Caco-2 (cell line): ENCODE data around the gene ELF1. TPM values are rescaled to one million over a fixed set of nuclear protein-coding genes. Genes with fewer than 3 reads are reported as not detected.
A peak's percentile ranks its signal among the peaks of the same experiment; 100 is the strongest.

Experiments
- BruUV-seq: library from RNA; stranded (reverse); fragments of 400-500 nt; replicated peaks from 2 replicates; lab custom pipeline; 2021; lab: Mats Ljungman, UMichigan
- CTCF ChIA-PET: fragments of 300-600 bp; sonication (Branson Sonifier 250); formaldehyde crosslinking; loops from one replicate; lab custom pipeline; 2022; ENCODE audit warnings: antibody characterized with exemption; lab: Charles Lee
- POLR2A ChIA-PET: fragments of 300-600 bp; sonication (Branson Sonifier 250); formaldehyde crosslinking; loops from one replicate; lab custom pipeline; 2022; ENCODE audit warnings: antibody characterized with exemption; lab: Charles Lee
- DNase-seq, 2 experiments: peaks; one replicate each; pipeline versions ENCODE4 v3.0.0 to v3.0.0-alpha.2; 2020 to 2022
- H3K27me3 ChIP-seq: replicated peaks from 2 replicates; pipeline ENCODE4 v1.6.0; 2011; ENCODE audit warnings: low read length; ENCODE audit not compliant: control insufficient read depth, insufficient read depth
- H3K36me3 ChIP-seq: 2 replicates; pipeline ENCODE4 v1.5.1; 2011; ENCODE audit warnings: low read length; ENCODE audit not compliant: control insufficient read depth, insufficient read depth
- H3K4me1 ChIP-seq: fragments of 250-450 bp; sonication (Bioruptor Pico); 2 replicates; pipeline ENCODE4 v1.5.1; 2020; ENCODE audit warnings: mild to moderate bottlenecking
- H3K4me3 ChIP-seq: 2 replicates; pipeline ENCODE4 v1.5.1; 2011; ENCODE audit warnings: low read depth, mild to moderate bottlenecking, control low read depth, low read length
- H3K9me3 ChIP-seq: fragments of 250-450 bp; sonication (Bioruptor Pico); 2 replicates; pipeline ENCODE4 v1.5.1; 2020; ENCODE audit warnings: mild to moderate bottlenecking, moderate library complexity
- H3K27ac Mint-ChIP-seq: one replicate; pipeline ENCODE4 v1.8.0; 2022; ENCODE audit warnings: mixed read lengths; ENCODE audit not compliant: unreplicated experiment
- H3K27me3 Mint-ChIP-seq: one replicate; pipeline ENCODE4 v1.8.0; 2022; ENCODE audit warnings: mixed read lengths; ENCODE audit not compliant: insufficient read depth, unreplicated experiment
- H3K36me3 Mint-ChIP-seq: one replicate; pipeline ENCODE4 v1.8.0; 2022; ENCODE audit warnings: mild to moderate bottlenecking, mixed read lengths; ENCODE audit not compliant: insufficient read depth, unreplicated experiment
- H3K4me1 Mint-ChIP-seq: one replicate; pipeline ENCODE4 v1.8.0; 2022; ENCODE audit warnings: low read depth, mixed read lengths; ENCODE audit not compliant: unreplicated experiment
- H3K4me3 Mint-ChIP-seq: one replicate; pipeline ENCODE4 v1.8.0; 2022; ENCODE audit warnings: mild to moderate bottlenecking, moderate library complexity, mixed read lengths; ENCODE audit not compliant: unreplicated experiment
- H3K9me3 Mint-ChIP-seq: one replicate; pipeline ENCODE4 v1.8.0; 2022; ENCODE audit warnings: mixed read lengths; ENCODE audit not compliant: unreplicated experiment
- intact Hi-C: fragments of 100-400 bp; cut with micrococcal nuclease; formaldehyde crosslinking; loops from one replicate; pipeline ENCODE4 v1.10.0; 2022; ENCODE audit not compliant: unreplicated experiment
- total RNA-seq: library from RNA; stranded (reverse); gene quantifications from 2 replicates; pipeline ENCODE4 v1.2.3, GENCODE V29; 2022
- TF ChIP-seq, protein P1 (sequence below), 2 experiments: fragments of 200-600 bp in 1 of 2; IDR thresholded peaks; 1 replicate in 1 of 2; 2 replicates in 1 of 2; pipeline versions ENCODE4 v1.5.1 to v1.8.0; 2011 to 2022; ENCODE audit warnings: antibody characterized with exemption in 1 of 2, control low read depth in 1 of 2, inconsistent platforms in 1 of 2, low read depth in 1 of 2, low read length in 1 of 2, mild to moderate bottlenecking in 1 of 2, moderate library complexity in 1 of 2; ENCODE audit not compliant: insufficient read depth in 1 of 2, severe bottlenecking in 1 of 2, unreplicated experiment in 1 of 2

ELF1 gene
- total RNA-seq, 1 experiment from 2014 or later, result 116 TPM

DNA sequence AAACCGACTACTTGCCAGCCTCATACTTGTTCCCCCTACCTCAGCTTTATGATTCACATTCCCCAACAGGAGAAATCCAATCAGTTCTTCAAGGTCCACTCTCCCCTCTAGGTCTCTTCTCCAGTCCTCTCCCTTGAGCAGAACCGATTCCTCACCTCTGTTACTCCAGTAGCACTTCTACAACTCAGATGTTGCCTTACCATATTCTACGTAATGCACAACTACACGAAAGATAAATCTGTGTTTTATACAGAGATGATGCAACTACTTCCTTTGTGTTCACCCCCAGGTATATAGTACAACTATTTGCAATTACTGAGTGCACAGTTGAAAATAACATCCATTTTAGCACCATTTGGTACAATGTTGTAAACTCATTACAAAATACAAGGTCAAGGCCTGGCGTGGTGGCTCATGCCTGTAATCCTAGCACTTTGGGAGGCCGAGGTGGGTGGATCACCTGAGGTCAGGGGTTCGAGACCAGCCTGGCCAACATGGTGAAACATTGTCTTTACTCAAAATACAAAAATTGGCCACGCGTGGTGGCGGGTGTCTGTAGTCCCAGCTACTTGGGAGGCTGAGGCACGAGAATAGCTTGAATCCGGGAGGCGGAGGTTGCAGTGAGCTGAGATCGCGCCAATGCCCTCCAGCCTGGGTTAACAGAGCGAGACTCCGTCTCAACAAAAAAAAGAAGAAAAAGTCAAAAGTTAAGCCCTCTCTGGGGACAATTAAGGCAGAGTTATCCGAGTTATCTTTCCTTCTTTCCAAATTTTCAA, 39.4 kb upstream of the ELF1 start:
- ChIA-PET POLR2A (interaction anchor here (0.5 kb wide), 1 partner anchor 107 kb away, joined by 3 read pairs; no protein-coding TSS in a partner anchor), CTCF (no interaction called here)
- no TSS peak for BruUV-seq
- Mint-ChIP-seq H3K36me3 (peaks cover 72% of the 10 kb centered on the region), H3K27ac (peak overlapping the region; percentile 99), H3K4me3 (peak overlapping the region; percentile 95), H3K4me1 (peaks cover 47% of the 10 kb centered on the region), H3K9me3 (no peaks in the 10 kb centered on the region), H3K27me3 (no peaks in the 10 kb centered on the region)
- Histone ChIP-seq H3K36me3 (peaks cover 2% of the 10 kb centered on the region; the same call in 1 of the 2 replicates), H3K4me3 (peak overlapping the region; percentile 76), H3K4me1 (peaks cover 54% of the 10 kb centered on the region), H3K27me3 (no peaks in the 10 kb centered on the region), H3K9me3 (no peaks in the 10 kb centered on the region)
- TF ChIP-seq, protein P1, sequence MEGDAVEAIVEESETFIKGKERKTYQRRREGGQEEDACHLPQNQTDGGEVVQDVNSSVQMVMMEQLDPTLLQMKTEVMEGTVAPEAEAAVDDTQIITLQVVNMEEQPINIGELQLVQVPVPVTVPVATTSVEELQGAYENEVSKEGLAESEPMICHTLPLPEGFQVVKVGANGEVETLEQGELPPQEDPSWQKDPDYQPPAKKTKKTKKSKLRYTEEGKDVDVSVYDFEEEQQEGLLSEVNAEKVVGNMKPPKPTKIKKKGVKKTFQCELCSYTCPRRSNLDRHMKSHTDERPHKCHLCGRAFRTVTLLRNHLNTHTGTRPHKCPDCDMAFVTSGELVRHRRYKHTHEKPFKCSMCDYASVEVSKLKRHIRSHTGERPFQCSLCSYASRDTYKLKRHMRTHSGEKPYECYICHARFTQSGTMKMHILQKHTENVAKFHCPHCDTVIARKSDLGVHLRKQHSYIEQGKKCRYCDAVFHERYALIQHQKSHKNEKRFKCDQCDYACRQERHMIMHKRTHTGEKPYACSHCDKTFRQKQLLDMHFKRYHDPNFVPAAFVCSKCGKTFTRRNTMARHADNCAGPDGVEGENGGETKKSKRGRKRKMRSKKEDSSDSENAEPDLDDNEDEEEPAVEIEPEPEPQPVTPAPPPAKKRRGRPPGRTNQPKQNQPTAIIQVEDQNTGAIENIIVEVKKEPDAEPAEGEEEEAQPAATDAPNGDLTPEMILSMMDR (IDR thresholded peaks at IDR 0.05; ENCODE audit: insufficient read depth in 1 of 2, low read depth in 1 of 2, low read length in 1 of 2, severe bottlenecking in 1 of 2, unreplicated experiment in 1 of 2), result no peak
- no peak for DNase-seq
- intact Hi-C loops, result no loop called here

DNA sequence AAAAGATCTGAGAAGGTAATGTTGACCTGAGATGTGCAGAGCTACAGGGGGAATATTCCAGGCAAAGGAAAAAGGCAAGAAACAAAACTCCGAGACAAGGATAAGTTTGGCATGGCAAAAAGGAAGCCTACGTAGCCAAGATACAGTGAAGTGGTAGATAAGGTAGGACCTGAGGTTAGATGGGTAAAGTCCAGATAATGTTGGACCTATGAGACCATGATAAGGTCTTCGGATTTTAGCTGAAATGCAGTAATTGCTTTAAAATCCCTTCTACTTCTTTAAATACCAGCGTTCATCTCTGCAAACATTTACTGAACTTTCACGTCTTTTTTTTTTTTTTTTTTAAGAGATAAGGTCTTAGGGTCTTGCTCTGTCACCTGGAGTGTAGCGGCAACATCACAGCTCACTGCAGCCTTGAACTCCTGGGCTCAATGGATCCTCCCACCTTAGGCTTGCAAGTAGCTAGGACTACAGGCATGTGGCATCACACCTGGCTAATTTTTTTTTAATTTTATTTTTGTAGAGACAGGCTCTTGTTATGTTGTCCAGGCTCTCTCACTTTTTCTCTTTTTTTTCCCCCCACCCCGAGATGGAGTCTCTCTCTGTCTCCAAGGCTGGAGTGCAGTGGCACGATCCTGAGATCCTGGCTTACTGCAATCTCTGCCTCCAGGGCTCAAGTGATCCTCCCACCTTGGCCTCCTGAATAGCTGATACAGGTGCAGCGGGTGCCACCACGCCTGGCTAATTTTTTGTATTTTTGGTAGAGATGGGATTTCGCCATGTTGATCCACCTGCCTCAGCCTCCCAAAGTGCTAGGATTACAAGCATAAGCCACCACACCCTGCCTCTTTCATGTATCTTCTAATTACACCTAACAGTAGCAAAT, 38.0 kb upstream of the ELF1 start:
- peaks cover 43% of the 10 kb centered on the region for H3K4me1 ChIP-seq
- POLR2A ChIA-PET, result interaction anchor here (0.6 kb wide), 1 partner anchor 12 kb away, joined by 16 read pairs; no protein-coding TSS in a partner anchor
- no TSS peak for BruUV-seq
- Mint-ChIP-seq H3K27ac (peak overlapping the region; percentile 73), H3K9me3 (no peaks in the 10 kb centered on the region), H3K36me3 (peaks cover 73% of the 10 kb centered on the region), H3K4me3 (peak overlapping the region; percentile 34), H3K4me1 (peaks cover 41% of the 10 kb centered on the region), H3K27me3 (no peaks in the 10 kb centered on the region)
- no peak overlapping the region for H3K4me3 ChIP-seq
- CTCF ChIA-PET, result interaction anchor here (0.6 kb wide), 1 partner anchor 38 kb away, joined by 4 read pairs; no protein-coding TSS in a partner anchor
- TF ChIP-seq, protein P1 (IDR thresholded peaks at IDR 0.05; ENCODE audit: insufficient read depth in 1 of 2, low read depth in 1 of 2, low read length in 1 of 2, severe bottlenecking in 1 of 2, unreplicated experiment in 1 of 2), result no peak
- no peaks in the 10 kb centered on the region for H3K27me3 ChIP-seq
- H3K36me3 ChIP-seq, result peaks cover 2% of the 10 kb centered on the region; the same call in 1 of the 2 replicates
- H3K9me3 ChIP-seq, result no peaks in the 10 kb centered on the region
- intact Hi-C loops, result no loop called here
- peak in 1 of 2 experiments; percentile 61 for DNase-seq

DNA sequence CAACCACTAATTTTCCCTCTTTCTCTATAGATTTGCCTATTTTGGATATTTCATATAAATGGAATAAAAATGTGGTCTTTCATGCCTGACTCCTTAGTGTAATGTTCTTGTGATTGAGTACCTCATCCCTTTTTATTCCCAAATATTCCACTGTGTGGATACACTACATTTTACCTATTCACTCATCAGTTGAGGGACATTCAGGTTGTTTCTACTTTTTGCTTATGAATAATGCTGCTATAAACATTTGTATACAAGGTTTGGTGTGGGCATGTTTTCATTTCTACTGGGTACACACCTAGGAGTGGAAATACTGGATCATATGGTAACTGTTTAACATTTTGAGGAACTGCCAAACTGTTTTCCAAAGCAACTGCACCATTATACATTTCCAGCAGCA, 37.1 kb upstream of the ELF1 start:
- H3K4me1 Mint-ChIP-seq, result peaks cover 44% of the 10 kb centered on the region
- intact Hi-C loops, result no loop called here
- Histone ChIP-seq H3K4me3 (no peak overlapping the region), H3K4me1 (peaks cover 43% of the 10 kb centered on the region), H3K36me3 (peaks cover 2% of the 10 kb centered on the region; the same call in 1 of the 2 replicates), H3K9me3 (no peaks in the 10 kb centered on the region), H3K27me3 (no peaks in the 10 kb centered on the region)
- H3K36me3 Mint-ChIP-seq, result peaks cover 73% of the 10 kb centered on the region
- CTCF ChIA-PET, result interaction anchor here (0.6 kb wide), 2 partner anchors 37 to 165 kb away, joined by 4 to 5 read pairs; no protein-coding TSS in a partner anchor
- no peak for DNase-seq
- H3K4me3 Mint-ChIP-seq, result peak overlapping the region; percentile 34
- peak overlapping the region; percentile 47 for H3K27ac Mint-ChIP-seq
- POLR2A ChIA-PET, result no interaction called here
- TF ChIP-seq, protein P1 (IDR thresholded peaks at IDR 0.05; ENCODE audit: insufficient read depth in 1 of 2, low read depth in 1 of 2, low read length in 1 of 2, severe bottlenecking in 1 of 2, unreplicated experiment in 1 of 2), result no peak
- H3K27me3 Mint-ChIP-seq, result no peaks in the 10 kb centered on the region
- no TSS peak for BruUV-seq
- H3K9me3 Mint-ChIP-seq, result no peaks in the 10 kb centered on the region
